ENCODE data around the gene MTUS2.
A peak's percentile ranks its signal among the peaks of the same experiment; 100 is the strongest.

The MTUS2 gene

GRCh38 chr13:29540334-29540733 lies 720.2 kb downstream of the MTUS2 start:
- no peak for TF ChIP-seq CTCF (IDR thresholded peaks at IDR 0.05; ENCODE audit: extremely low read depth, missing control alignments)
- no peak for DNase-seq (ENCODE audit: low spot score)

- TF ChIP-seq CTCF (IDR thresholded peaks at IDR 0.05; ENCODE audit: extremely low read depth, missing control alignments): no peak
- DNase-seq (ENCODE audit: low spot score): no peak
Measured at GRCh38 chr13:29540799-29541198, 720.7 kb downstream of the MTUS2 start.

- TF ChIP-seq CTCF (IDR thresholded peaks at IDR 0.05; ENCODE audit: extremely low read depth, missing control alignments): no peak
- no peak for DNase-seq (ENCODE audit: low spot score)
Measured at GRCh38 chr13:29541400-29541799, 721.3 kb downstream of the MTUS2 start.

- no peak for TF ChIP-seq CTCF (IDR thresholded peaks at IDR 0.05; ENCODE audit: extremely low read depth, missing control alignments)
Measured at GRCh38 chr13:29542381-29542780, 722.2 kb downstream of the MTUS2 start.

GRCh38 chr13:29543230-29544215 lies 723.4 kb downstream of the MTUS2 start:
- DNase-seq (ENCODE audit: low spot score): peak; percentile 78
- peak; percentile 17 for TF ChIP-seq CTCF (IDR thresholded peaks at IDR 0.05; ENCODE audit: extremely low read depth, missing control alignments)

More at GRCh38 chr13:29542381-29542780, 722.2 kb downstream of the MTUS2 start:
- DNase-seq (ENCODE audit: low spot score): no peak

- TF ChIP-seq CTCF (IDR thresholded peaks at IDR 0.05; ENCODE audit: extremely low read depth, missing control alignments): no peak
- no peak for DNase-seq (ENCODE audit: low spot score)
Measured at GRCh38 chr13:29545988-29546387, 725.8 kb downstream of the MTUS2 start.

- TF ChIP-seq CTCF (IDR thresholded peaks at IDR 0.05; ENCODE audit: extremely low read depth, missing control alignments): no peak
- DNase-seq (ENCODE audit: low spot score): no peak
Measured at GRCh38 chr13:29546662-29547061, 726.5 kb downstream of the MTUS2 start.
